Kasumi-1 (cell line): ENCODE measurements around the gene SFXN3.

Source experiments
- DNase-seq, 2 experiments: peaks; one replicate each; lab custom pipeline; 2025; lab: John Stamatoyannopoulos, UW

The SFXN3 gene

DNA sequence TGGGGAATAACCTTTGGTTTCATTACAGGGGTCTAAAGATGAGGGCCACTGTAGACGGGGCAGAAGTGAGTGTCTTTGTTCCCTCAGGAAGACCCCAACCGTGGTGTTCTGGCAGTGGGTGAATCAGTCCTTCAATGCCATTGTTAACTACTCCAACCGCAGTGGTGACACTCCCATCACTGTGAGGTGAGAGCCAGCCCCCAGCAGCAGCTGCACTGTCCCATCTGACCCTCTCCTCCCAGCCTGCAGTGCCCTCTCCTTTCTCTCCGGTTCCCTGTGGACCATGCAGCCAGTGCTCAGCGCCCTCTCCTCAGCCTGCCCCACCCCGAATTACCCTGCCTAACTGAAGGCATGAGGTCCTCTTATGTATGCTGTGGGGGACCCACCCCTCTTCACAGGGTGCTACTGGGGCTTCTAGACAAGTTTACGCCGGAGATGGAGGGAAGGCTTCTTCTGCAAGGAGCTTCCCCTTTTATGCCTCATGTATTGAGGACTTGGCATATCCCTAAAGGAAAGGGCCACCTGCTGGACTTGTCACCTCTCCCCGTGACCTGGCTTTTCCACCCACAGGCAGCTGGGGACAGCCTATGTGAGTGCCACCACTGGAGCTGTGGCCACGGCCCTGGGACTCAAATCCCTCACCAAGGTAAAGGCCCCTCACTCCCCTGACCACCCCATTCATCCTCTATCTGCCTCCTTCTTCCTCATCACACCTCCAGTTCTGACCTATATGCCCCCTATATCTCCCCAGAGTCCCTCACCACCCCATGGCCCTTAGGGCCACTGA is 5.1 kb downstream of the SFXN3 start:
- DNase-seq, result peak in 1 of 2 experiments; percentile 26

DNA sequence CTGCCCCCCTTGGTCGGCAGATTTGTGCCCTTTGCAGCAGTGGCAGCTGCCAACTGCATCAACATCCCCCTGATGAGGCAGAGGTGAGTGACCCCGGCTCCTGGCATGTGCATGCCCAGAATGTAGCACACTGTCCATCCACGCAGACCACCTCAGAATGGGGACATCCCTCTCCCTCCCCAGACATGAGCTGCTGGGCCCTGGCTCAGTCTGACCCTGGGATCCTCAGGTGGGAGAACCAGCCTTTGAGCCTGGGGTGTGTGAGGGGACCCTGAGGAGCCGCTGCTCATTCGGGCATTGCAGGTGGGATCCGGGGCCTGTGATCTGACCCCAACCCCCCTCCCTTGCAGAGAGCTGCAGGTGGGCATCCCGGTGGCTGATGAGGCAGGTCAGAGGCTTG is 5.7 kb downstream of the SFXN3 start:
- DNase-seq, result no peak

DNA sequence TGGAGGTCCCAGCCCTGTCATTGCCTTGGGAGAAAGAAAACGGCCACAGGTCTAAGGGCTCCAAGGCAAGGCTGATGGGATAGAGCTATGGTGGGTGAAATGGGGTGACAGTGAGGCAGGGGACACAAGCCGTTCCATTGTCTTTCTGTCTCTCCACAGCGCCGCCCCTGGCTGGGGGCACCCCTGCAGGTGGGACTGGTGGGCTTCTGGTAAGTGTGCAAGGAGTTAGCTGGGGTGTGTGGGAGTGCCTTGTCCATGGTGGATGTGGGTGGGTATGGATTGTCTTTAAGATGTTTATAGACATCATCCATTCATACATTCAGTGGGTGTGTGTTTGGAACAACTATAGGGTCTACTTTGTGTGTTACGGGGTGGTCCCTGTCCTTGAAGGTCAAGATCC is 7.5 kb downstream of the SFXN3 start:
- no peak for DNase-seq

- no peak for DNase-seq
Observed at GRCh38 chr10:101040061-101040460, 9.0 kb downstream of the SFXN3 start.

DNA sequence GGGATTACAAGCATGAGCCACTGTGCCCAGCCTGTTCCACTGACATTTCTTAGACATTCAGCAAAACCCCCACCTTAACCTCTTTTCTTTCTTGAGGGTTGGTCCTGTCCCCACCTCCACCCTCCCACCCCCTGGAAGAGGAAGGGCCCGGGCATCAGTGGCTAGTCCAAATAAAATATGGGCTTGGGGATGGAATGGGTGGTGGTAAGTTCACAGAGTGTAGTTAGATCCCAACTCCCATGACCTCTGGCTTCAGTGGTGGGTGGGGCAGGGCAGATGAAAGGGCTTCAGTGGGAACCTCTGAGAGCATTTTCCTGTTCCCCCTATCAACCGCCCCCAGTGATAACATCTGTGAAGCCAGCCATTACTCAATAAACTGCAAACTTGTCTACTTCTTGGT is 9.8 kb downstream of the SFXN3 start:
- no peak for DNase-seq

DNA sequence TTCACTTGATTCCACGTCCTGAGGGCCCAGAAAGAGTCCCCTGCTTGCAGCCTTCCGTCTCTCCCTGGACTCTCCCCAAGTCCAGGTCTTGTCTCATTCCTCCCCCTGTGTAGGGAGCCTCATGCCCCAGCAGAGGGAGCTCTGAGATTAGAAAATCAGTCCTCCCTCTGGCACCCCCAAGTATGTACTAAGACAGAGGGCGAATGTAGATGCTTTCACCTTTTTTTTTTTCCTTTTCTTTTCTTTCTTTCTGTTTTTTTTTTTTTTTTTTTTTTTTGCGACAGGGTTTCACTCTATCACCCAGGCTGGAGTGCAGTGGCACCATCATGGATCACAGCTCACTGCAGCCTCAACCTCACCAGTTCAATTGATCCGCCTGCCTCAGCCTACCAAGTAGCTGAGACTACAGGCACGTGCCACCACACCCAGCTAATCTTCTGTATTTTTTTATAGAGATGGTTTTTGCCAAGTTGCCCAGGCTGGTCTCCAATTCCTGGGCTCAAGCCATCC is 10.3 kb downstream of the SFXN3 start:
- DNase-seq, result peak; percentile 94

DNA sequence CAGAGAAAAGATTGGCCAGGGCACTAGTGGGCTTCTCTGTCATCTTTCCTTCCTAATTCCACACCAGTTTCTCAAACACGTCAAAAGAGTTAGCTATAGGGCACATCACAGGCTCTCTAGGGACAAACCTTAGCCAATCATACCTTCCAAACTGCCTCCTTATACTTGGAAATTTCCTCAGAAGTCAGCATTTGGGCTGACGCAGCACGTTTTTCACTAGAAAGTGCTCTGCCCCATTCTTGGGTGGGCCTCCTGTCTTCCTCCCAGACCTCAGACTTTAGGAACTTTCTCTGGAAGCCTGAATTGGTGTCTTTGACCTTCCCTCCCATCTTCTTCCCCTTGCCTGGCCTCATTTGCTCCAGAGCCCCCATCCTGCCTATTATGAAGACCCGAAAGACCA is 11.1 kb downstream of the SFXN3 start:
- DNase-seq, result no peak

GRCh38 chr10:101042667-101043362 is 11.8 kb downstream of the SFXN3 start:
- DNase-seq, result peak; percentile 98

GRCh38 chr10:101043363-101043707 is 12.3 kb downstream of the SFXN3 start:
- peak; percentile 51 to 53 for DNase-seq

- DNase-seq, result no peak
Observed at GRCh38 chr10:101044117-101044516, 13.1 kb downstream of the SFXN3 start.

DNA sequence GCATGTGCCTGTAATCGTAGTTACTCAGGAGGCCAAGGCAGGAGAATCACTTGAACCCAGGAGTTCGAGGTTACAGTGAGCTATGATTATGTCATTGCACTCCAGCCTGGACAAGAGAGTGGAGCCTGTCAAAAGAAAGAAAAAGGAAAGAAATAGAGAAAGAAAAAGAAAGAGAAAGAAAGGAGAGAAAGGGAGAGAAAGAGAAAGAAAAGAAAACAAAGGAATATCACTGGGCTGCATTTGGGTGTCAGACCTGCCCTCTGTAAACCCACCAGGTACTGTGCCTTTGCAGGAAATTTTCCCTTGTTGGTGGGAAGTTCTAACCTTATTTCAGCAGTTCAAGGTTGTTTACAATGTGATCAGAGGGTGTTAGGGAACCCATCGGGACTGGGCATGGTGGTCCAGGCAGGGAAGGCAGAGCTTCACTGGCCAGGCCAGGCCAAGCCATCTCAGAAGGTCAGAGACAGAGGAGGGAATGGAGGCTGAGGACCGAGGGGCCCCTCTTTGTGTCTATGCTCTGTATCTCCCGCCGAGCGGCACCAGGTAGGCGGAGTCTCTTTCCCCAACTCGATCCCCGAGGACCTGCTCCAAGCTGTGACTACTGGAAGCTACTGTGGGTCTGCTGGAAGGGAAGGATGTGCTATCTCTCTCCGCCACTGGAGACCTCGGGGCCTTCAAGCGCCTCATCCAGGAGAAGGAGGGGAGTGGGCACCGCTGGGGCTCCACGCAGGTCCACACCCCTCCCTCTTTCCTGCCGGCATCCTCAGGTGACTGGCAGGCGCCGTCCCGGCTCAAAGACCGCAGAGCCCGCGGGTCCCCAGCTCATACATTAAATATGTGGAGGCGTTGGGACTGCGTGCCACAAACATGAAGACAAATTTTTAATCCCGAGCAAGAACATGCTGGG is 15.6 kb downstream of the SFXN3 start:
- DNase-seq, result no peak

DNA sequence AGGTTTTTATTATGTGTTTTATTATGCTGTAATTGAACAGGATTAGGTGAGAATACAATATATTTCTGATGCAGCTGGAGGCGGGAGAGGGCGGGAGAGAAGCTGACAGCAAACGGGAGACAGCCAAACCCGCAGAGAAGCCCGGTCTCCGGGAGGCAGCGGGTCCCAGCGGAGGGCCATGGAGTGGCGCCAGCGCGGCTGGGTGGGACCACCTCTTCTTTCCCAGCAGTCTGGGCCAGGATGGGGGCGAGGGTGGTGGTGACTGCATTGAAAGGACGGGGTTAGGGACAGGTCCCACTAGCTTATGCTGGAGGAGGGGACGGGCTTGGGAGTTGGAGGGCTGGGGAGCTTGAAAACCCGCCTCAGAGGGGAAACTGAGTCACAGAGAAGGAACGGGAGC is 16.2 kb downstream of the SFXN3 start:
- DNase-seq, result no peak

DNA sequence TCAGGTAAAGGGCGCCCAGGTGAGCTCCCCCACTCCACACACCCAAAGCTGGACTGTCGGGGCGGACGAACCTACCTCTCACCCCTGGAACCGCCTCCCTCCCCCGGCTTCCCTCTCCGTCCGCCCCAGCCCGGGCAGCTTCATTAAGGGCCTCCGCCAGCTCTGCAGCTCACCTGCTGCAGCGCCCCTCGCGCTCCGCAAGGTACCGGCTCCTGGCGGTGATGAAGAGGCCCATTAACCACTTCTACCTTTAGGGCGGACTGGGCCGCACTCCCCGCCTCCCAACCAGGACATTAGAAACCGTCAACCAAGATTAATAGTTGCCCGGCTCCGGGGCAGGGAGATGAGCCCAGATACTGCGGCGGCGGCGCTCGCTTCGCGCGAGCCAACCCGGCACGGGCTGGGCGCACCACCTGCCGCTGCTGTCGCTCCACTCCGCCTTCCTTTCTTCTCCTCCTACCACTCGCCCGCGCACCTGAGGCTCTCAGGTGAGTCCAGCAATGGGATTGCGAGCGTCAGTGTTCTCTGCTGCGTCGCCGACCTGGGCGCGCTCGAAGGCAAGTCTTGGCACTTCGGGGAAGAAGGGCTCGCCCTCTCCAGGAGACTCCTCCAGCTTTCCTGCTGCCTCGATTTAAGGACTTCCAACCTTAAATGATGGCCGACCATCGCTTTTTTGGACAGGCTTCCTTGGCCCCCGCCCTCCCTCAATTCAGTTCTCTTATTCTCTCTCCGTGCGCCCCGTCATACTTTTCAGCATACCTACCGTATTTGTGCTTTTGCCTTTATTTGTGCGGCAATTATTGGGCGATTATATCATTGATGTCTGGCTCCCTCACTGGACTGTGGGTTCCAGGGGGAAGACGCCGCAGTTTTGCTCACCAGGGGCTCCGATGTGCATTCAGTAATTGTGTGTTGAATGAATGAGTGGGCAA is 17.2 kb downstream of the SFXN3 start:
- no peak for DNase-seq

DNA sequence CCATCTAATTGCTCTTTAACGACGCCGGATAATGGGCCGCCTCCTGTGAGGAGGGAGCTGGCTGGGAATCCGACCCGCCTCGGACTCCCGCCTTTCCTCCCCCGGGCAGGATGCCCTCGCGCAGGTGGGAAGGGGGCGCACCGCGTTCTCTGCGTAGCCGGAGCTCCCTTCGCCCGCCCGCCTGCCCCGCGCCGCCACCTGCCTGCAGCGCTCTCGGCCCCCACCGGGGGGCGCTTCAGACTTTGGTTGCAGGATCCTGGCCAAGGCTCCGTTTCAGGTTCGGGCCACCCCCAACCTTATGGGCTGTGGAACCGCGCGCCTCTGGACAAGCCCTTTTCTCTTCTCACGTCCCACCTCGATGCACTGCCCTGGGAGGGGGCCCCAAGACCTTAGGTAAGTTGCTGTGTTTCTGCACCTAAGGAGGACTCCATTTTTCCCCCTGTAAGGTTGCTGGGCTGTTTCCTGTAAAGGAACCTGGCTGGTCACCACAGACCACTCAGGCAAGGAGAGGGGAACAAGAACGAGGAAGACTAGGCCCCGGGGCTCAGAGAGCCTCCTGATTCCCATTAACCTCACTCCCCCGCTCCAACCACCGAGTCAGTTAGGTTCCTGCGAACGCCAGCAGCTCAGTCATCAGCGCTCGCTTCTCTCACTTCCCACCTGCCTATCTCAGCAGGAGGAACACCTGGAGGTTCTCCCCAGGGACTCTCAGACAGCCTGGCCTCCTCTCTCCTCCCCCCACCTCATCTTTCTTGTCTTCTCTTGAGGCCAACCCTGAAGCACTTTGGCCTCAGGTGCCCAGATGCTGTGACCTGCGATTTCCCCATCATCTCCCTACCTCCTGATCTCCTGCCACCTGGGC is 19.4 kb downstream of the SFXN3 start:
- peak; percentile 58 to 71 for DNase-seq

DNA sequence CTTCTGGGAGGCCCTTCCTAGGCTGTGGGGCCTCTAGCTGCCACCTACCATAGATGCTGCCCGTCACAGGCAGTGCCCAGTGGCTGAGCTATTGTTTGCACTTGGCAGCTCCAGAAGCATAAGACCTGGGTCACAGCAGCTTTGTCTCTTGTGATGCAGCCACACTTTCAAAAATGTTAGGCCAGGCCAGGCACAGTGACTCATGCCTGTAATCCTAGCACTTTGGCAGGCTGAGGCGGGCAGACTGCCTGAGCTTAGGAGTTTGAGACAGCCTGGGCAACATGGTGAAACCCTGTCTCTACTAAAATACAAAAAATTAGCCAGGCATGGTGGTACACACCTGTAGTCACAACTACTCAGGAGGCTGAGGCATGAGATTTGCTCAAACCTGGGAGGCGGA is 21.3 kb downstream of the SFXN3 start:
- no peak for DNase-seq

DNA sequence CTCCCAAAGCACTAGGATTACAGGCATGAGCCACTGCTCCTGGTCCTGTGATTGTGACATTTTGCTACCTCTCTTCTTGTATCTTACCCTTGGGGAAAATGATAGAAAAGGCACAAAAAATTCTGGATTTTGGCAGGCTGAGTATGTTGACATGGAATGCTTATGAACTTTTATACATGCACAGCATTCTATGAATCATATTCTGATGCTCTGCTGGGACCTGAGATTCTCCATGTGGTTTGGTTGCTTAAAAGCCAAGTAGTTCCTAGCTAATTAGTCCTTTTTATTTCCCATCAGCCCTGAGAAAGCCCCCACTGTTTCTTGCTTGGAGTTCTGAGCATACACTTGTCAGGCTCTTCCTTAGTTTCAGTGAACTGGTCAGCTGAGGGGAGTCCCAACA is 22.5 kb downstream of the SFXN3 start:
- DNase-seq, result no peak

DNA sequence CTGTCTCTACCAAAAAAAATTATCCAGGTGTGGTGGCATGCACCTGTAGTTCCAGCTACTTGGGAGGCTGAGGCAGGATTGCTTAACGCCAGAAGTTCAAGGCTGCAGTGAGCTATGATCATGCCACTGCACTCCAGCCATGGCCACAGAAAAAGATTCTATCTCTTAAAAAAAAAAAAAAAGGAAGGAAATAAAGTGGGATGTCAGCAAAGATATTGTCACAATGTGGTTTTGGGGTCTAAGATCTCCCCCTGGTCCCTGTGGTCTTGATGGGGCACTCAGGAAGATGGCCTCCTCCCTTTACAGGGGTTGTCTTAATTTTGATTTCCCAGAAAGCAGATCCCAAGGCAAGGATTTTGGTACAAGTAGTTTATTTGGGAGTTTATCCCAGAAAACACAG is 23.3 kb downstream of the SFXN3 start:
- DNase-seq, result peak; percentile 52 to 55

GRCh38 chr10:101054876-101055275 is 23.8 kb downstream of the SFXN3 start:
- no peak for DNase-seq

GRCh38 chr10:101055411-101055810 is 24.4 kb downstream of the SFXN3 start:
- DNase-seq, result no peak
